Osteoblast (primary cell): ENCODE data around the gene YTHDF1. TPM values are rescaled to one million over a fixed set of nuclear protein-coding genes. Genes with fewer than 3 reads are reported as not detected.

Experiments
- DNase-seq: peaks from one replicate; pipeline ENCODE4 v3.0.0; 2011; ENCODE audit warnings: low spot score, mixed read lengths; ENCODE audit not compliant: insufficient read length; ENCODE audit errors: missing footprints
- H2AFZ ChIP-seq: 2 replicates; pipeline ENCODE4 v1.6.0; 2011; ENCODE audit warnings: mild to moderate bottlenecking, low read length
- H3K27ac ChIP-seq: 2 replicates; pipeline ENCODE4 v1.5.1; 2011; ENCODE audit warnings: mild to moderate bottlenecking, low read depth, low read length, moderate library complexity
- H3K27me3 ChIP-seq: 2 replicates; pipeline ENCODE4 v1.6.0; 2012; ENCODE audit warnings: mild to moderate bottlenecking, control low read depth, inconsistent platforms, low read length, moderate library complexity; ENCODE audit not compliant: insufficient read depth
- H3K36me3 ChIP-seq: 2 replicates; pipeline ENCODE4 v1.5.1; 2011; ENCODE audit warnings: mild to moderate bottlenecking, low read length, control low read depth, moderate library complexity; ENCODE audit not compliant: insufficient read depth
- H3K4me1 ChIP-seq: 2 replicates; pipeline ENCODE4 v1.5.1; 2011; ENCODE audit warnings: mild to moderate bottlenecking, low read length, control low read depth, moderate library complexity; ENCODE audit not compliant: insufficient read depth
- H3K4me2 ChIP-seq: 2 replicates; pipeline ENCODE4 v1.6.0; 2011; ENCODE audit warnings: mild to moderate bottlenecking, low read length; ENCODE audit not compliant: insufficient read depth
- H3K4me3 ChIP-seq: fragments of 200-600 bp; sonication (generic); 3 replicates; pipeline ENCODE4 v1.5.1; 2012; ENCODE audit warnings: mild to moderate bottlenecking, low read length, inconsistent platforms; ENCODE audit not compliant: insufficient read depth
- H3K79me2 ChIP-seq: 2 replicates; pipeline ENCODE4 v1.6.0; 2012; ENCODE audit warnings: mild to moderate bottlenecking, low read length, control low read depth, inconsistent platforms; ENCODE audit not compliant: insufficient read depth
- H3K9me3 ChIP-seq: 2 replicates; pipeline ENCODE4 v1.5.1; 2011; ENCODE audit warnings: low read depth, low read length, control low read depth
- H4K20me1 ChIP-seq: 2 replicates; pipeline ENCODE4 v1.6.0; 2012; ENCODE audit warnings: mild to moderate bottlenecking, low read length, control low read depth; ENCODE audit not compliant: insufficient read depth
- total RNA-seq: library from RNA; depleted of rRNA; stranded (reverse); fragments of >200 nt; gene quantifications from 2 replicates; pipeline ENCODE4 v1.2.3, GENCODE V29; 2012
- TF ChIP-seq, protein P1 (sequence below): IDR thresholded peaks from 2 replicates; pipeline ENCODE4 v1.5.1; 2011; ENCODE audit warnings: mild to moderate bottlenecking, low read depth, low read length, moderate library complexity; ENCODE audit errors: extremely low read depth

The YTHDF1 gene
- total RNA-seq, 1 donor: 23.9 TPM

- Histone ChIP-seq H3K79me2 (no peaks in the 10 kb centered on the region), H3K9me3 (no peaks in the 10 kb centered on the region), H3K4me3 (no peak overlapping the region), H3K4me2 (no peak overlapping the region), H2AFZ (no peak overlapping the region), H3K36me3 (no peaks in the 10 kb centered on the region), H3K27ac (no peak overlapping the region), H3K27me3 (peaks cover 64% of the 10 kb centered on the region), H3K4me1 (no peaks in the 10 kb centered on the region), H4K20me1 (no peaks in the 10 kb centered on the region)
- TF ChIP-seq, protein P1, sequence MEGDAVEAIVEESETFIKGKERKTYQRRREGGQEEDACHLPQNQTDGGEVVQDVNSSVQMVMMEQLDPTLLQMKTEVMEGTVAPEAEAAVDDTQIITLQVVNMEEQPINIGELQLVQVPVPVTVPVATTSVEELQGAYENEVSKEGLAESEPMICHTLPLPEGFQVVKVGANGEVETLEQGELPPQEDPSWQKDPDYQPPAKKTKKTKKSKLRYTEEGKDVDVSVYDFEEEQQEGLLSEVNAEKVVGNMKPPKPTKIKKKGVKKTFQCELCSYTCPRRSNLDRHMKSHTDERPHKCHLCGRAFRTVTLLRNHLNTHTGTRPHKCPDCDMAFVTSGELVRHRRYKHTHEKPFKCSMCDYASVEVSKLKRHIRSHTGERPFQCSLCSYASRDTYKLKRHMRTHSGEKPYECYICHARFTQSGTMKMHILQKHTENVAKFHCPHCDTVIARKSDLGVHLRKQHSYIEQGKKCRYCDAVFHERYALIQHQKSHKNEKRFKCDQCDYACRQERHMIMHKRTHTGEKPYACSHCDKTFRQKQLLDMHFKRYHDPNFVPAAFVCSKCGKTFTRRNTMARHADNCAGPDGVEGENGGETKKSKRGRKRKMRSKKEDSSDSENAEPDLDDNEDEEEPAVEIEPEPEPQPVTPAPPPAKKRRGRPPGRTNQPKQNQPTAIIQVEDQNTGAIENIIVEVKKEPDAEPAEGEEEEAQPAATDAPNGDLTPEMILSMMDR: no peak
- DNase-seq: no peak
These were observed 42.9 kb upstream of the YTHDF1 start for GRCh38 chr20:63258781-63259180.

DNA sequence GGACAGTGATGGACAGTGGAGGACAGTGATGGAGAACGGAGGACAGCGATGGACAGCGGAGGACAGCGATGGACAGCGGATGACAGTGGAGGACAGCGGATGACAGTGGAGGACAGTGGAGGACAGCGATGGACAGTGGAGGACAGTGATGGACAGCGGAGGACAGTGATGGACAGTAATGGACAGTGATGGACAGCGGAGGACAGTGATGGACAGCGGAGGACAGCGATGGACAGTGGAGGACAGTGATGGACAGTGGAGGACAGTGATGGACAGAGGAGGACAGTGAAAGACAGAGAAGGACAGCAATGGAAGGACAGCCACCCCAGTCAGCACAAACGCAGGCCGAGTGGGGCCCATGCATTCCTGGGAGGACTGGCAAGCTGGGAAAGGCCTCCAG, 41.7 kb upstream of the YTHDF1 start:
- Histone ChIP-seq H3K9me3 (no peaks in the 10 kb centered on the region), H4K20me1 (no peaks in the 10 kb centered on the region), H3K4me3 (no peak overlapping the region), H3K36me3 (no peaks in the 10 kb centered on the region), H3K4me1 (no peaks in the 10 kb centered on the region), H3K4me2 (no peak overlapping the region), H2AFZ (no peak overlapping the region), H3K79me2 (no peaks in the 10 kb centered on the region), H3K27ac (no peak overlapping the region), H3K27me3 (peaks cover 68% of the 10 kb centered on the region)
- no peak for DNase-seq
- TF ChIP-seq, protein P1: no peak

DNA sequence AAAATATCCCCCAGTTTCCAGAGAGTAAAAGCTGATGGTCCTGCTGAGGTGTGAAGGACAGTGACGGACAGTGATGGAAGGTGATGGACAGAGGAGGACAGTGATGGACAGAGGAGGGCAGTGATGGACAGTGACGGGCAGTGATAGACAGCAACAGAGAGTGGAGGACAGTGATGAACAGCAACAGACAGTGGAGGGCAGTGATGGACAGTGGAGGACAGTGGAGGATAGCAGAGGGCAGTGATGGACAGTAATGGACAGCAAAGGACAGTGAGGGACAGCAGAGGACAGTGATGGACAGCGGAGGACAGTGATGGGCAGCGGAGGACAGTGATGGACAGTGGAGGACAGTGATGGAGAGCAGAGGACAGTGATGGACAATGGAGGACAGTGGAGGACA, 41.0 kb upstream of the YTHDF1 start:
- Histone ChIP-seq H3K9me3 (no peaks in the 10 kb centered on the region), H4K20me1 (no peaks in the 10 kb centered on the region), H3K36me3 (no peaks in the 10 kb centered on the region), H3K27me3 (peaks cover 70% of the 10 kb centered on the region), H3K4me2 (no peak overlapping the region), H3K27ac (no peak overlapping the region), H2AFZ (no peak overlapping the region), H3K79me2 (no peaks in the 10 kb centered on the region), H3K4me3 (no peak overlapping the region), H3K4me1 (no peaks in the 10 kb centered on the region)
- TF ChIP-seq, protein P1: no peak
- no peak for DNase-seq

- no peak for DNase-seq
- Histone ChIP-seq H3K4me1 (no peaks in the 10 kb centered on the region), H3K79me2 (no peaks in the 10 kb centered on the region), H2AFZ (no peak overlapping the region), H4K20me1 (no peaks in the 10 kb centered on the region), H3K9me3 (no peaks in the 10 kb centered on the region), H3K27me3 (peaks cover 65% of the 10 kb centered on the region), H3K27ac (no peak overlapping the region), H3K36me3 (no peaks in the 10 kb centered on the region), H3K4me2 (no peak overlapping the region), H3K4me3 (no peak overlapping the region)
- TF ChIP-seq, protein P1: no peak
These were observed 40.2 kb upstream of the YTHDF1 start for GRCh38 chr20:63255931-63256704.
